ENCODE data around the gene TMUB2.
"Not testable (repeated sequence)": the region's sequence is repeated elsewhere in the genome, so short reads cannot be mapped to it uniquely, and the experiment has no call there.

Gene TMUB2

DNA sequence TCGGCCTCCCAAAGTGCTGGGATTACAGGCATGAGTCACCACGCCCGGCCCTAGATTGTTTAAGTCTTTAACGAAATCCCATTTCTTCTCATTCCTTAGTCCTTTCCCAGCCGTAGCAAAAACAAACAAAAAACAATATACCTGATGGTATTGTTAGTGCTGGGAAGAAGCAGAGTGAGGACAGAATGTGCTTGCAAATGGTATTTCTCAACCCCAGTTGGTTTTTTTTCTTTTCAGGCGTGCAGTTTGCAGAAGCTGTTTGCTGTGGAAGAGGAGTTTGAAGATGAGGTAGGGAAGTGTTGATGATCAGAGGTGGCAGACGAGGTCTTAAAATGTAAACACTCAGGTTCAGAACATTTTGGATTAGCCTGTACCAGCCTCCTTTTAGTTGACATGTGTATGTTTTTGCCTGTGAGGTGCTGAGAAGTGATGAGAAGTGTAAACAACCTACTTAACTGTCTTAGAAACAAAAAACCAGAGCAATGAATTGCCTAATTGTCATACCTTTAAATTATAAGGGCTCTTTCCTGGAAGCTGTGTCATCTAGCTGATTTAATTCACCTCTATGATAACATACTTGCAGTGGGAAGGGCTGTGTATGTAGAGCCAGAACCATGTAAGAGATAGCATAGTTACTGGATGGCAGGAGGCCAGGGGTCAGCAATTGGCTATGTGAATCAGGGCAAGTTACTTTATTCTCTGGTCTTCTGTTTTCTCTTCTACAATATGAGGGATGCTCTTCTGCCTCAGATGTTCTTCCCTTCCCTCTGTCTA is 41.6 kb upstream of the TMUB2 start:
- H3K9me2 ChIP-seq (replicated peaks; ENCODE audit: low read depth, low read length), result no peaks in the 10 kb centered on the region
- H3K9ac ChIP-seq (ENCODE audit: low read depth, low read length, poor library complexity, severe bottlenecking), result no peak overlapping the region
- H3K4me1 ChIP-seq (ENCODE audit: insufficient read depth, low read length, poor library complexity, severe bottlenecking), result peaks cover 22% of the 10 kb centered on the region
- TF ChIP-seq EZH2phosphoT487 (IDR thresholded peaks at IDR 0.05; ENCODE audit: borderline replicate concordance) (no peak), CTCF (conservative IDR thresholded peaks at IDR 0.05; ENCODE audit: low read length) (no peak)
- H4K20me1 ChIP-seq (ENCODE audit: insufficient read depth, low read length, poor library complexity, severe bottlenecking), result peaks cover 7% of the 10 kb centered on the region
- no peaks in the 10 kb centered on the region for H3K27me3 ChIP-seq (ENCODE audit: insufficient read depth, low read length, poor library complexity, severe bottlenecking)
- peaks cover 39% of the 10 kb centered on the region; the same call in 1 of the 2 replicates for H3K79me2 ChIP-seq (ENCODE audit: insufficient read depth, low read length)
- no peak overlapping the region for H2AFZ ChIP-seq (ENCODE audit: low read length)
- no peak overlapping the region for H3K4me3 ChIP-seq (ENCODE audit: low read length, poor library complexity, severe bottlenecking)
- H3K36me3 ChIP-seq (ENCODE audit: insufficient read depth, low read length), result peaks cover 14% of the 10 kb centered on the region; the same call in 1 of the 2 replicates
- no peak overlapping the region for H3K4me2 ChIP-seq (ENCODE audit: low read depth, low read length, poor library complexity, severe bottlenecking)
- H3K9me3 ChIP-seq (ENCODE audit: insufficient read depth, low read depth, low read length), result no peaks in the 10 kb centered on the region
- no peaks in the 10 kb centered on the region for H3F3A ChIP-seq (ENCODE audit: low read depth)

- Histone ChIP-seq H3K9me3 (ENCODE audit: insufficient read depth, low read depth, low read length) (no peaks in the 10 kb centered on the region), H3K4me2 (ENCODE audit: low read depth, low read length, poor library complexity, severe bottlenecking) (no peak overlapping the region), H3K9me2 (replicated peaks; ENCODE audit: low read depth, low read length) (no peaks in the 10 kb centered on the region), H4K20me1 (ENCODE audit: insufficient read depth, low read length, poor library complexity, severe bottlenecking) (peaks cover 7% of the 10 kb centered on the region), H3K4me1 (ENCODE audit: insufficient read depth, low read length, poor library complexity, severe bottlenecking) (peaks cover 27% of the 10 kb centered on the region), H3K9ac (ENCODE audit: low read depth, low read length, poor library complexity, severe bottlenecking) (peak overlapping the region; percentile 34), H3F3A (ENCODE audit: low read depth) (no peaks in the 10 kb centered on the region), H3K4me3 (ENCODE audit: low read length, poor library complexity, severe bottlenecking) (no peak overlapping the region), H3K79me2 (ENCODE audit: insufficient read depth, low read length) (peaks cover 53% of the 10 kb centered on the region), H2AFZ (ENCODE audit: low read length) (no peak overlapping the region), H3K27me3 (ENCODE audit: insufficient read depth, low read length, poor library complexity, severe bottlenecking) (no peaks in the 10 kb centered on the region), H3K36me3 (ENCODE audit: insufficient read depth, low read length) (peaks cover 14% of the 10 kb centered on the region; the same call in 1 of the 2 replicates)
- TF ChIP-seq CTCF (conservative IDR thresholded peaks at IDR 0.05; ENCODE audit: low read length) (no peak), EZH2phosphoT487 (IDR thresholded peaks at IDR 0.05; ENCODE audit: borderline replicate concordance) (no peak)
These were observed 40.1 kb upstream of the TMUB2 start for GRCh38 chr17:44146375-44147346.

- Histone ChIP-seq H3K36me3 (ENCODE audit: insufficient read depth, low read length) (peaks cover 22% of the 10 kb centered on the region; the same call in 1 of the 2 replicates), H3K27me3 (ENCODE audit: insufficient read depth, low read length, poor library complexity, severe bottlenecking) (no peaks in the 10 kb centered on the region), H4K20me1 (ENCODE audit: insufficient read depth, low read length, poor library complexity, severe bottlenecking) (peaks cover 4% of the 10 kb centered on the region), H3K4me2 (ENCODE audit: low read depth, low read length, poor library complexity, severe bottlenecking) (no peak overlapping the region), H3K4me1 (ENCODE audit: insufficient read depth, low read length, poor library complexity, severe bottlenecking) (peaks cover 22% of the 10 kb centered on the region), H3K79me2 (ENCODE audit: insufficient read depth, low read length) (peaks cover 53% of the 10 kb centered on the region), H3K9me3 (ENCODE audit: insufficient read depth, low read depth, low read length) (no peaks in the 10 kb centered on the region), H3F3A (ENCODE audit: low read depth) (no peaks in the 10 kb centered on the region), H3K9ac (ENCODE audit: low read depth, low read length, poor library complexity, severe bottlenecking) (no peak overlapping the region), H2AFZ (ENCODE audit: low read length) (no peak overlapping the region), H3K9me2 (replicated peaks; ENCODE audit: low read depth, low read length) (no peaks in the 10 kb centered on the region), H3K4me3 (ENCODE audit: low read length, poor library complexity, severe bottlenecking) (no peak overlapping the region)
- TF ChIP-seq EZH2phosphoT487 (IDR thresholded peaks at IDR 0.05; ENCODE audit: borderline replicate concordance) (no peak), CTCF (conservative IDR thresholded peaks at IDR 0.05; ENCODE audit: low read length) (no peak)
These were observed 39.0 kb upstream of the TMUB2 start for GRCh38 chr17:44147812-44148211.

- peak overlapping the region; percentile 55 for H3K4me2 ChIP-seq (ENCODE audit: low read depth, low read length, poor library complexity, severe bottlenecking)
- H3K9me2 ChIP-seq (replicated peaks; ENCODE audit: low read depth, low read length); H3F3A ChIP-seq (ENCODE audit: low read depth); H3K9me3 ChIP-seq (ENCODE audit: insufficient read depth, low read depth, low read length); H3K4me3 ChIP-seq (ENCODE audit: low read length, poor library complexity, severe bottlenecking); H2AFZ ChIP-seq (ENCODE audit: low read length); H4K20me1 ChIP-seq (ENCODE audit: insufficient read depth, low read length, poor library complexity, severe bottlenecking); H3K27me3 ChIP-seq (ENCODE audit: insufficient read depth, low read length, poor library complexity, severe bottlenecking): not testable (repeated sequence)
- H3K79me2 ChIP-seq (ENCODE audit: insufficient read depth, low read length), result peaks cover 48% of the 10 kb centered on the region
- H3K9ac ChIP-seq (ENCODE audit: low read depth, low read length, poor library complexity, severe bottlenecking), result peak overlapping the region; percentile 21
- H3K4me1 ChIP-seq (ENCODE audit: insufficient read depth, low read length, poor library complexity, severe bottlenecking), result peaks cover 21% of the 10 kb centered on the region
- peaks cover 28% of the 10 kb centered on the region; the same call in 1 of the 2 replicates for H3K36me3 ChIP-seq (ENCODE audit: insufficient read depth, low read length)
These were observed 37.7 kb upstream of the TMUB2 start for GRCh38 chr17:44149066-44149465.

Data from Loucy (cell line).